Activated CD4-positive, alpha-beta T cell treated with anti-CD3 and anti-CD28 coated beads, Interleukin-2, amount 10 ng/mL, durations not matched to agents 24 days and 14 days (primary cell): ENCODE measurements around the gene ADCK2. TPM values are rescaled to one million over a fixed set of nuclear protein-coding genes. Genes with fewer than 3 reads are reported as not detected.
"Not testable (repeated sequence)": the region's sequence is repeated elsewhere in the genome, so short reads cannot be mapped to it uniquely, and the experiment has no call there.

Experiments
- DNase-seq: peaks from one replicate; pipeline ENCODE4 v3.0.0; 2022
- H3K27ac Mint-ChIP-seq: one replicate; pipeline ENCODE4 v1.8.0; 2022; ENCODE audit warnings: mild to moderate bottlenecking, mixed read lengths
- H3K27me3 Mint-ChIP-seq: one replicate; pipeline ENCODE4 v1.8.0; 2022; ENCODE audit warnings: mixed read lengths
- H3K36me3 Mint-ChIP-seq: one replicate; pipeline ENCODE4 v1.8.0; 2022; ENCODE audit warnings: low read depth, mild to moderate bottlenecking, mixed read lengths
- H3K4me1 Mint-ChIP-seq: one replicate; pipeline ENCODE4 v1.8.0; 2021; ENCODE audit warnings: mixed read lengths
- H3K4me3 Mint-ChIP-seq: one replicate; pipeline ENCODE4 v1.8.0; 2022; ENCODE audit warnings: mild to moderate bottlenecking, moderate library complexity, mixed read lengths
- H3K9me3 Mint-ChIP-seq: one replicate; pipeline ENCODE4 v1.8.0; 2021; ENCODE audit warnings: mixed read lengths
- intact Hi-C: fragments of 100-400 bp; cut with micrococcal nuclease; formaldehyde crosslinking; loops from one replicate; pipeline ENCODE4 v1.15.1; 2023
- total RNA-seq: library from RNA; stranded (reverse); gene quantifications from 2 replicates; pipeline ENCODE4 v1.2.3, GENCODE V29; 2022

The ADCK2 gene
- 22.9 and 28.1 TPM in 2 replicates for total RNA-seq

- Mint-ChIP-seq H3K4me3 (peak within 1 kb of the TSS; percentile 89), H3K4me1 (peaks cover 28% of the 10 kb centered on the region), H3K36me3 (peaks cover 10% of the 10 kb centered on the region), H3K9me3 (no peaks in the 10 kb centered on the region), H3K27me3 (peaks cover 10% of the 10 kb centered on the region), H3K27ac (peak within 1 kb of the TSS; percentile 87)
- intact Hi-C loops = loop anchor here (1.0 to 2.0 kb wide), 4 partner anchors 24 to 342 kb away; partner anchors contain the start of genes MKRN1, MRPS33 and NDUFB2
- no peak for DNase-seq
Observed at GRCh38 chr7:140672382-140673062, at the start of gene ADCK2. Gene ADCK2, plus strand, starts transcription at chr7:140672945. Its CDS starts 386 bp downstream, at chr7:140673331.

GRCh38 chr7:140623980-140624379 lies 48.8 kb upstream of the ADCK2 start:
- no peaks in the 10 kb centered on the region for H3K9me3 Mint-ChIP-seq
- no peak overlapping the region for H3K27ac Mint-ChIP-seq
- DNase-seq = no peak
- intact Hi-C loops = no loop called here
- no peaks in the 10 kb centered on the region for H3K36me3 Mint-ChIP-seq
- H3K4me3 Mint-ChIP-seq = no peak overlapping the region
- H3K4me1 Mint-ChIP-seq = no peaks in the 10 kb centered on the region
- peaks cover 2% of the 10 kb centered on the region for H3K27me3 Mint-ChIP-seq

- intact Hi-C loops = no loop called here
- H3K4me1 Mint-ChIP-seq = no peaks in the 10 kb centered on the region
- H3K27ac Mint-ChIP-seq = no peak overlapping the region
- no peaks in the 10 kb centered on the region for H3K9me3 Mint-ChIP-seq
- peaks cover 5% of the 10 kb centered on the region for H3K27me3 Mint-ChIP-seq
- no peak for DNase-seq
- no peak overlapping the region for H3K4me3 Mint-ChIP-seq
- no peaks in the 10 kb centered on the region for H3K36me3 Mint-ChIP-seq
Observed at GRCh38 chr7:140624392-140625191, 48.2 kb upstream of the ADCK2 start.

- H3K27ac Mint-ChIP-seq, H3K4me3 Mint-ChIP-seq, intact Hi-C loops, DNase-seq, H3K9me3 Mint-ChIP-seq, H3K27me3 Mint-ChIP-seq, H3K36me3 Mint-ChIP-seq, H3K4me1 Mint-ChIP-seq: not testable (repeated sequence)
Observed at GRCh38 chr7:140625192-140625558, 47.6 kb upstream of the ADCK2 start.

- H3K9me3 Mint-ChIP-seq = no peaks in the 10 kb centered on the region
- no peak overlapping the region for H3K27ac Mint-ChIP-seq
- H3K4me3 Mint-ChIP-seq = no peak overlapping the region
- H3K4me1 Mint-ChIP-seq = no peaks in the 10 kb centered on the region
- H3K36me3 Mint-ChIP-seq = no peaks in the 10 kb centered on the region
- H3K27me3 Mint-ChIP-seq = peaks cover 10% of the 10 kb centered on the region
- intact Hi-C loops = no loop called here
- no peak for DNase-seq
Observed at GRCh38 chr7:140625908-140626868, 46.6 kb upstream of the ADCK2 start.

- Mint-ChIP-seq H3K27me3 (peaks cover 26% of the 10 kb centered on the region), H3K36me3 (no peaks in the 10 kb centered on the region), H3K9me3 (no peaks in the 10 kb centered on the region), H3K27ac (no peak overlapping the region), H3K4me1 (no peaks in the 10 kb centered on the region), H3K4me3 (no peak overlapping the region)
- no peak for DNase-seq
- intact Hi-C loops = no loop called here
Observed at GRCh38 chr7:140631021-140631420, 41.7 kb upstream of the ADCK2 start.

GRCh38 chr7:140631602-140632001 lies 41.1 kb upstream of the ADCK2 start:
- intact Hi-C loops = no loop called here
- no peaks in the 10 kb centered on the region for H3K4me1 Mint-ChIP-seq
- no peak for DNase-seq
- no peak overlapping the region for H3K4me3 Mint-ChIP-seq
- no peaks in the 10 kb centered on the region for H3K9me3 Mint-ChIP-seq
- peaks cover 29% of the 10 kb centered on the region for H3K27me3 Mint-ChIP-seq
- no peak overlapping the region for H3K27ac Mint-ChIP-seq
- no peaks in the 10 kb centered on the region for H3K36me3 Mint-ChIP-seq

GRCh38 chr7:140635345-140635744 lies 37.4 kb upstream of the ADCK2 start:
- Mint-ChIP-seq H3K4me1 (peaks cover 8% of the 10 kb centered on the region), H3K27ac (no peak overlapping the region), H3K9me3 (no peaks in the 10 kb centered on the region), H3K4me3 (no peak overlapping the region), H3K36me3 (peaks cover 2% of the 10 kb centered on the region), H3K27me3 (peaks cover 61% of the 10 kb centered on the region)
- intact Hi-C loops = loop anchor here (5.0 kb wide), 1 partner anchor 118 kb away; no protein-coding TSS in a partner anchor
- no peak for DNase-seq

GRCh38 chr7:140635816-140636215 lies 36.9 kb upstream of the ADCK2 start:
- Mint-ChIP-seq H3K4me3 (no peak overlapping the region), H3K27me3 (peaks cover 59% of the 10 kb centered on the region), H3K4me1 (peaks cover 8% of the 10 kb centered on the region), H3K9me3 (no peaks in the 10 kb centered on the region), H3K36me3 (peaks cover 2% of the 10 kb centered on the region), H3K27ac (no peak overlapping the region)
- no peak for DNase-seq
- intact Hi-C loops = loop anchor here (5.0 kb wide), 1 partner anchor 119 kb away; no protein-coding TSS in a partner anchor

GRCh38 chr7:140637400-140637799 lies 35.3 kb upstream of the ADCK2 start:
- Mint-ChIP-seq H3K27me3 (peaks cover 58% of the 10 kb centered on the region), H3K4me1 (peaks cover 10% of the 10 kb centered on the region), H3K4me3 (no peak overlapping the region), H3K27ac (no peak overlapping the region), H3K36me3 (peaks cover 2% of the 10 kb centered on the region), H3K9me3 (no peaks in the 10 kb centered on the region)
- DNase-seq = no peak
- intact Hi-C loops = loop anchor here (5.0 kb wide), 1 partner anchor 120 kb away; no protein-coding TSS in a partner anchor

- Mint-ChIP-seq H3K9me3 (no peaks in the 10 kb centered on the region), H3K4me3 (no peak overlapping the region), H3K27ac (no peak overlapping the region), H3K36me3 (peaks cover 2% of the 10 kb centered on the region), H3K4me1 (peaks cover 10% of the 10 kb centered on the region), H3K27me3 (peaks cover 65% of the 10 kb centered on the region)
- DNase-seq = no peak
- intact Hi-C loops = loop anchor here (5.0 kb wide), 1 partner anchor 121 kb away; no protein-coding TSS in a partner anchor
Observed at GRCh38 chr7:140638173-140638791, 34.5 kb upstream of the ADCK2 start.

- Mint-ChIP-seq H3K9me3 (no peaks in the 10 kb centered on the region), H3K4me3 (peak overlapping the region; percentile 83), H3K4me1 (peaks cover 10% of the 10 kb centered on the region), H3K27ac (no peak overlapping the region), H3K36me3 (peaks cover 2% of the 10 kb centered on the region), H3K27me3 (peaks cover 71% of the 10 kb centered on the region)
- intact Hi-C loops = loop anchor here (5.0 kb wide), 1 partner anchor 122 kb away; no protein-coding TSS in a partner anchor
- DNase-seq = no peak
Observed at GRCh38 chr7:140639366-140640053, 33.2 kb upstream of the ADCK2 start.
